ENCODE data around the gene ADGRL1. TPM values are rescaled to one million over a fixed set of nuclear protein-coding genes. Genes with fewer than 3 reads are reported as not detected.

Gene ADGRL1
- total RNA-seq, 1 donor from 2014 or later, result 68.1 TPM

DNA sequence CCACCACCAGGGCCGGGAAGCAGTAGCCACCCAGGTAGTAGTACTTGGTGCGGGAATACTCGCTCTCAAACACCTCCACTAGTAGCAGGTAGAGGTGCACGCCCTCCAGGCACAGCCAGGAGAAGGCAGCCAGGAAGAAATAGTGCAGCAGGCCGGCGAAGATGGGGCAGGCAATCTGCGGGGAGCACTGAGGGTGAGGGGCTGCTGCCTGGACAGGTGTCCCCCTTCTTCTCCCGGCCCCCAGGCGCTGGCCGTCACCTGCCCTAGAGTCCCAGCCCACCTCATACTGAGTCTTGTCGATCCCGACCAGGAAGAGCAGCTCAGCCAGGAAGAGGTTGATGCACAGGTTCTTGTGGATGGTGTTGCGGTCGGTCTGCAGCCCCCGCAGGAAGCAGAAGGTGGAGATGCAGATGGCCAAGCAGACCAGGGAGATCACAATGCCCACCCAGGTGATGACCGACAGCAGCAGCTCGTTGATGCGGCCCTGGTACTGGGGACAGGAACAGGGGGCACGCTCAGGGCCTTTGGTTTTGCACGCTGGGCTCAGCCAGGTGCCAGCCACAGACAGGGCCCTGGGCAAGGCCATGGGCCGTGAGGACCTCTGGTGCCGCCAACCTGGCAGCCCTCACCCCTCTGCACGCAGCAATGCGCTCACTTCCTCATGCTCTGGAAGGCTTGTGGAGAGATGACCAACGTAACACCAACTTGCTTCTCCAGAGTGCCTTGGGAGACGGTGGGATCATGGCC lies 48.8 kb downstream of the ADGRL1 start:
- peaks cover 2% of the 10 kb centered on the region for H3K9me3 Mint-ChIP-seq (ENCODE audit: unreplicated experiment)
- H3K27ac Mint-ChIP-seq (ENCODE audit: unreplicated experiment), result no peak overlapping the region
- peaks cover 13% of the 10 kb centered on the region for H3K27me3 Mint-ChIP-seq (ENCODE audit: unreplicated experiment)
- TF ChIP-seq, protein P1, sequence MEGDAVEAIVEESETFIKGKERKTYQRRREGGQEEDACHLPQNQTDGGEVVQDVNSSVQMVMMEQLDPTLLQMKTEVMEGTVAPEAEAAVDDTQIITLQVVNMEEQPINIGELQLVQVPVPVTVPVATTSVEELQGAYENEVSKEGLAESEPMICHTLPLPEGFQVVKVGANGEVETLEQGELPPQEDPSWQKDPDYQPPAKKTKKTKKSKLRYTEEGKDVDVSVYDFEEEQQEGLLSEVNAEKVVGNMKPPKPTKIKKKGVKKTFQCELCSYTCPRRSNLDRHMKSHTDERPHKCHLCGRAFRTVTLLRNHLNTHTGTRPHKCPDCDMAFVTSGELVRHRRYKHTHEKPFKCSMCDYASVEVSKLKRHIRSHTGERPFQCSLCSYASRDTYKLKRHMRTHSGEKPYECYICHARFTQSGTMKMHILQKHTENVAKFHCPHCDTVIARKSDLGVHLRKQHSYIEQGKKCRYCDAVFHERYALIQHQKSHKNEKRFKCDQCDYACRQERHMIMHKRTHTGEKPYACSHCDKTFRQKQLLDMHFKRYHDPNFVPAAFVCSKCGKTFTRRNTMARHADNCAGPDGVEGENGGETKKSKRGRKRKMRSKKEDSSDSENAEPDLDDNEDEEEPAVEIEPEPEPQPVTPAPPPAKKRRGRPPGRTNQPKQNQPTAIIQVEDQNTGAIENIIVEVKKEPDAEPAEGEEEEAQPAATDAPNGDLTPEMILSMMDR (IDR thresholded peaks at IDR 0.05; ENCODE audit: partially characterized antibody, unreplicated experiment), result no peak
- H3K4me1 Mint-ChIP-seq (ENCODE audit: low read depth, unreplicated experiment), result peaks cover 14% of the 10 kb centered on the region
- no peak overlapping the region for H3K4me3 Mint-ChIP-seq (ENCODE audit: unreplicated experiment)
- DNase-seq, result no peak
- H3K36me3 Mint-ChIP-seq (ENCODE audit: unreplicated experiment), result peaks cover 4% of the 10 kb centered on the region

DNA sequence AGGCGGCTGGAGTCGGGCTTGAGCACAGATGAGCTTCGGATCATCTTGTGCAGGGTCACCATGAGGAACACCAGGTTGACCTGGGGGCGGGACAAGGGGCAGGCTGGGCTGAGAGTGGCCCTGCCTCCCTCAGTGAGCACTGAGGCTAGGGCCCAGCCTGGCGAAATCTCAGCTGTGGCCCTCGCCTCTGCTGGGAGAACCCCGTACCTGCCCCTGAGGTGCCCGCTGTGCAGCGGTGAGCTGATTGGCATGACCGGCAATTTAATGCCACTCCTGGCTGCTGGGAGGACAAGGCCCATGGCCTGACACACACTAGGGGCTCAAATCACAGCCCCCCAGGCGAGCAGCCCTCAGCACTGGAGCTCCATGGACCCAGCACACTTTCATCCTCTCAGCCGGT lies 49.8 kb downstream of the ADGRL1 start:
- H3K9me3 Mint-ChIP-seq (ENCODE audit: unreplicated experiment), result peaks cover 2% of the 10 kb centered on the region

DNA sequence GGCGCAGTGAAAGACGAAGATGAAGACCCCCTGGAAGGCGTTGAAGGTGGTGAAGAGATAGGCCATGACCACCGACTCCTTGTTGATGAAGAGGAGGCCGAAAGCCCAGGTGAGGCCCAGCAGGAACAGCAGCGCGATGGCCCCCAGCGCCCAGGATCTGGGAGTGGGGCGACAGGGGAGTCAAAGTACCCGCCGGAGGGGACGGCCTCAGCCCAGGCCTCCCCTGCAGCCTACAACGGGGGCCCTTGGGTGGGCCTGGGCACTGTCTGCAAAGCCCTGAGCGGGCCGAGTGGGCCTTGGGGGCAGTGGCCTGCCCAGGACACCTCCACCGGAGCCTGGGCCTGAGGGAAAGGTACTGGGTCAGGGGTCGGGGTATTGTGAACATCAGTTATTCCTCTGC lies 50.6 kb downstream of the ADGRL1 start:
- peaks cover 12% of the 10 kb centered on the region for H3K27me3 Mint-ChIP-seq (ENCODE audit: unreplicated experiment)
- H3K4me1 Mint-ChIP-seq (ENCODE audit: low read depth, unreplicated experiment), result peaks cover 9% of the 10 kb centered on the region
- H3K27ac Mint-ChIP-seq (ENCODE audit: unreplicated experiment), result no peak overlapping the region
- H3K9me3 Mint-ChIP-seq (ENCODE audit: unreplicated experiment), result peaks cover 2% of the 10 kb centered on the region
- peaks cover 4% of the 10 kb centered on the region for H3K36me3 Mint-ChIP-seq (ENCODE audit: unreplicated experiment)
- TF ChIP-seq, protein P1 (IDR thresholded peaks at IDR 0.05; ENCODE audit: partially characterized antibody, unreplicated experiment), result no peak
- H3K4me3 Mint-ChIP-seq (ENCODE audit: unreplicated experiment), result no peak overlapping the region
- DNase-seq, result no peak

More for the DNA sequence above, 49.8 kb downstream of the ADGRL1 start:
- peaks cover 4% of the 10 kb centered on the region for H3K36me3 Mint-ChIP-seq (ENCODE audit: unreplicated experiment)
- no peak for DNase-seq
- H3K27ac Mint-ChIP-seq (ENCODE audit: unreplicated experiment), result no peak overlapping the region
- TF ChIP-seq, protein P1 (IDR thresholded peaks at IDR 0.05; ENCODE audit: partially characterized antibody, unreplicated experiment), result no peak
- no peak overlapping the region for H3K4me3 Mint-ChIP-seq (ENCODE audit: unreplicated experiment)
- H3K27me3 Mint-ChIP-seq (ENCODE audit: unreplicated experiment), result peaks cover 12% of the 10 kb centered on the region
- H3K4me1 Mint-ChIP-seq (ENCODE audit: low read depth, unreplicated experiment), result peaks cover 14% of the 10 kb centered on the region

DNA sequence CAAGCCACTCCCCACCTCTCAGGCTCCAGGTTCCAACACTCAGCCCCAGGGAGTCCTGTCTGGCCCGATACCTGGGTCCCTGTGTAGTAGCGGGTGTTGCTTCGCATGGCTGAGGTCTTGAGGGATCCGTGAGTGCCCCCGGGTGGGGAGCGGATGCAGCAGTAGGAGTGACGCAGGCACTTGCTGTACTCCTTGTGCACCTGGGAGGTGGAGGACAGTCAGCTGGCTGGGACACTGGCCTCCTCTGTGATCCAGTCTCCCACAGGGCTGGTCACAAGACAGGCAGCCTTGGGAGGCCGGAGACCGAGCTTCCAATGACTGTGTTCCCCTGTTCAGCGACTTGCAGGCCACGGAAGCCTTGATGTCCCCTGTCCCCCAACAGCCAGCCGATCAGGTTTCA lies 53.3 kb downstream of the ADGRL1 start:
- Mint-ChIP-seq H3K4me1 (ENCODE audit: low read depth, unreplicated experiment) (peaks cover 14% of the 10 kb centered on the region), H3K27ac (ENCODE audit: unreplicated experiment) (peak overlapping the region; percentile 67), H3K4me3 (ENCODE audit: unreplicated experiment) (no peak overlapping the region), H3K9me3 (ENCODE audit: unreplicated experiment) (peaks cover 4% of the 10 kb centered on the region), H3K36me3 (ENCODE audit: unreplicated experiment) (peaks cover 4% of the 10 kb centered on the region), H3K27me3 (ENCODE audit: unreplicated experiment) (peaks cover 15% of the 10 kb centered on the region)
- DNase-seq, result no peak
- TF ChIP-seq, protein P1 (IDR thresholded peaks at IDR 0.05; ENCODE audit: partially characterized antibody, unreplicated experiment), result no peak

All from glutamatergic neuron (in vitro differentiated cells).